ENCODE results near the gene GTPBP6.

The GTPBP6 gene

DNA sequence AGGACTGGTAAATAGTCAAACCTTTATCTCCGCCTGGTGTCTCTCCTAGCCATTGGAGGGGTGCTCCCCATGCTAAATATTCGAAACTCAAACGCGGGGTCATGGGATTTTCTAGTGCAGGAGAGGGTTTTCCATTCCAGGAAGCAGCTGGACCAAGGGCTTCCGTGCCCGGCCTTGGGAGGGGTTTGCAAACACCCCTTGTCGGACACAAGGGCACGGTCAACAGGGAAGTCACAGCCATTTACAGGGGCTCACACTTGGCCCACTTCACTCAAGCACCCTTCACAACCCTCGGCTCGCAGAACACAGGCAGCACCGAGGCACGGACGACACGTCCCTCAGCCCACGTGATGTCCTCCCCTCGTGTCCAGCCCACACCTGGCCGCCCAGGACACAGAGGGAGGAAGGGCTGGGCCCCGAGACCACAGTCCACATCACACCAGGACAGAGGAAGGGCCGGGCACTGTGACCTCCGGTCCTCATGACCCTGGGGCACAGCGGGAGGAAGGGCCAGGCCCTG lies 47.7 kb downstream of the GTPBP6 start:
- H4K8ac ChIP-seq (ENCODE audit: low read length) = no peak overlapping the region
- H3K23ac ChIP-seq (ENCODE audit: low read length in 2 of 2) = no peak overlapping the region
- H3K4me1 ChIP-seq (ENCODE audit: control insufficient read depth, insufficient read depth, low read depth, low read length) = peaks cover 9% of the 10 kb centered on the region
- H3K9me3 ChIP-seq (ENCODE audit: control insufficient read depth, low read length) = no peaks in the 10 kb centered on the region
- no peak for DNase-seq
- H2AK5ac ChIP-seq (ENCODE audit: low read length, severe bottlenecking) = no peak overlapping the region
- H3K4me2 ChIP-seq (ENCODE audit: low read length, poor library complexity, severe bottlenecking) = no peak overlapping the region
- H2BK120ac ChIP-seq (ENCODE audit: low read depth, low read length) = no peak overlapping the region
- H2AFZ ChIP-seq (ENCODE audit: low read depth, low read length) = no peak overlapping the region
- no peak overlapping the region for H3K14ac ChIP-seq (ENCODE audit: low read length in 2 of 2)
- H2BK15ac ChIP-seq (ENCODE audit: low read depth, poor library complexity, severe bottlenecking) = no peak overlapping the region
- H2BK12ac ChIP-seq (ENCODE audit: low read length in 2 of 2) = no peak overlapping the region
- H3K18ac ChIP-seq (ENCODE audit: low read depth in 1 of 2, low read length in 2 of 2) = no peak overlapping the region
- H3K36me3 ChIP-seq (ENCODE audit: control insufficient read depth in 1 of 2, insufficient read depth in 2 of 2, low read depth in 1 of 2, low read length in 2 of 2) = no peaks in the 10 kb centered on the region
- H2BK5ac ChIP-seq (ENCODE audit: low read depth, low read length, poor library complexity, severe bottlenecking) = no peak overlapping the region
- no peak overlapping the region for H3K27ac ChIP-seq (ENCODE audit: low read length, poor library complexity, severe bottlenecking)
- peaks cover 0 to 1% of the 10 kb centered on the region in 2 experiments for H3K27me3 ChIP-seq (ENCODE audit: control insufficient read depth in 1 of 2, insufficient read depth in 1 of 2, low read length in 2 of 2)
- no peak overlapping the region for H4K91ac ChIP-seq (ENCODE audit: low read length)
- no peak overlapping the region for H3K4me3 ChIP-seq (ENCODE audit: insufficient read depth in 1 of 2, low read depth in 1 of 2, low read length in 2 of 2)
- WGBS = 92% methylated on average over 17 of the region's 21 CpGs
- H3K4ac ChIP-seq (ENCODE audit: low read depth in 1 of 2, low read length in 2 of 2) = no peak overlapping the region
- no peaks in the 10 kb centered on the region for H3K79me1 ChIP-seq (replicated peaks; ENCODE audit: low read length, poor library complexity, severe bottlenecking)
- no peak overlapping the region for H3K9ac ChIP-seq (ENCODE audit: low read length)

DNA sequence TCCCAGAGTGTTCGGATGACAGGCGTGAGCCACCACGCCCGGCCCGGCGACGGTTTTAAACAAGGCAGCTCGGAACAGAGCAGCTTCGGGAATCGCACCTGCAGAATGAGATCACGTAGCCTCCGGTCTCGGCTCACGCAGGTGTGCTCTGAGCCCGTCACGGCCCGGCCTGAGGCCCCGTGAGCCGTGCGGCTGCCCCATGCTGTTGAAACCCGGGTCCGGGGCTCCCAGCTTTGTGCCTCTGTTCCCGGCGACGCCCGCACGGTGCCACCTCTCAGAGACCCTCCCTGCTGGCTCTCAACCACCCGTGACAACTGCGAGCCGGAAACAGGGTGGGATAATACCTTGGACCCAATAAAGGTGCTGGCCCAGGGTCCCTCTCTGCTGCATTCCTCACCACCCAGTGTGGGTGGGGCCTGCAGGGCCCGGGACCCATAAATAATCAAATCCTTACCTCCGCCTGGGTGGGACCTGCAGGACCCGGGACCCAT lies 50.8 kb downstream of the GTPBP6 start:
- H3K4me1 ChIP-seq (ENCODE audit: control insufficient read depth, insufficient read depth, low read depth, low read length) = no peaks in the 10 kb centered on the region
- H2BK12ac ChIP-seq (ENCODE audit: low read length in 2 of 2) = no peak overlapping the region
- H3K4ac ChIP-seq (ENCODE audit: low read depth in 1 of 2, low read length in 2 of 2) = no peak overlapping the region
- H2BK120ac ChIP-seq (ENCODE audit: low read depth, low read length) = no peak overlapping the region
- H3K23ac ChIP-seq (ENCODE audit: low read length in 2 of 2) = no peak overlapping the region
- no peak overlapping the region for H2BK15ac ChIP-seq (ENCODE audit: low read depth, poor library complexity, severe bottlenecking)
- no peak overlapping the region for H4K91ac ChIP-seq (ENCODE audit: low read length)
- H3K27me3 ChIP-seq (ENCODE audit: control insufficient read depth in 1 of 2, insufficient read depth in 1 of 2, low read length in 2 of 2) = peaks cover 0 to 3% of the 10 kb centered on the region in 2 experiments
- H3K4me3 ChIP-seq (ENCODE audit: insufficient read depth in 1 of 2, low read depth in 1 of 2, low read length in 2 of 2) = no peak overlapping the region
- no peak overlapping the region for H3K4me2 ChIP-seq (ENCODE audit: low read length, poor library complexity, severe bottlenecking)
- H3K9ac ChIP-seq (ENCODE audit: low read length) = no peak overlapping the region
- H3K14ac ChIP-seq (ENCODE audit: low read length in 2 of 2) = no peak overlapping the region
- H3K18ac ChIP-seq (ENCODE audit: low read depth in 1 of 2, low read length in 2 of 2) = no peak overlapping the region
- no peak overlapping the region for H3K27ac ChIP-seq (ENCODE audit: low read length, poor library complexity, severe bottlenecking)
- no peak overlapping the region for H2AFZ ChIP-seq (ENCODE audit: low read depth, low read length)
- H3K9me3 ChIP-seq (ENCODE audit: control insufficient read depth, low read length) = no peaks in the 10 kb centered on the region
- no peak for DNase-seq
- H4K8ac ChIP-seq (ENCODE audit: low read length) = no peak overlapping the region
- WGBS = 87% methylated on average over 30 of the region's 33 CpGs
- no peak overlapping the region for H2BK5ac ChIP-seq (ENCODE audit: low read depth, low read length, poor library complexity, severe bottlenecking)
- no peaks in the 10 kb centered on the region for H3K79me1 ChIP-seq (replicated peaks; ENCODE audit: low read length, poor library complexity, severe bottlenecking)
- H2AK5ac ChIP-seq (ENCODE audit: low read length, severe bottlenecking) = no peak overlapping the region
- no peaks in the 10 kb centered on the region for H3K36me3 ChIP-seq (ENCODE audit: control insufficient read depth in 1 of 2, insufficient read depth in 2 of 2, low read depth in 1 of 2, low read length in 2 of 2)

DNA sequence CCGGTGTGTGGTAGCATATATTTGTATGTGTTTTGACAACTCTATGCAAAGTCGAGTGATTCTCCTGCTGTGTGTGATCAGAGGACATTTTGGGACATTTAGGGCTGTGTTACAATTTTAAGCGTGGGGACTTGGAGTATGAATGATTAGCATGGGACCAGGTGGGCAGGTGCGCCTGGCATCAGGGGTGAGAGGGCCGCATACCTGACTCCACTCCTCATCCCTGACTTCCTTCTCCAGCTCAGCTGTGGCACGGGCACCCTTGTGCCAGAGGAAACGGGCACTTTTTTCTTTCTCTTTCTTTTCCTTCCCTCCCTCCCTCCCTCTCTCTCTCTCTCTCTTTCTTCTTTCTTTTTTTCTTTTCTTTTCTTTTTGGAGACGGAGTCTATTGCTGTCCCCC lies 53.1 kb downstream of the GTPBP6 start:
- Histone ChIP-seq H3K23ac (ENCODE audit: low read length in 2 of 2) (no peak overlapping the region), H3K27ac (ENCODE audit: low read length, poor library complexity, severe bottlenecking) (no peak overlapping the region)
- 95% methylated on average over 8 of the region's 8 CpGs for WGBS

GRCh38 chrX:264634-265455 lies 53.8 kb downstream of the GTPBP6 start:
- Histone ChIP-seq H4K91ac (ENCODE audit: low read length) (no peak overlapping the region), H3K18ac (ENCODE audit: low read depth in 1 of 2, low read length in 2 of 2) (no peak overlapping the region), H3K4me3 (ENCODE audit: insufficient read depth in 1 of 2, low read depth in 1 of 2, low read length in 2 of 2) (no peak overlapping the region), H3K79me1 (replicated peaks; ENCODE audit: low read length, poor library complexity, severe bottlenecking) (no peaks in the 10 kb centered on the region), H3K9ac (ENCODE audit: low read length) (no peak overlapping the region), H3K4me1 (ENCODE audit: control insufficient read depth, insufficient read depth, low read depth, low read length) (peaks cover 4% of the 10 kb centered on the region), H2AK5ac (ENCODE audit: low read length, severe bottlenecking) (no peak overlapping the region), H2BK120ac (ENCODE audit: low read depth, low read length) (no peak overlapping the region), H3K27me3 (ENCODE audit: control insufficient read depth in 1 of 2, insufficient read depth in 1 of 2, low read length in 2 of 2) (peaks cover 0 to 3% of the 10 kb centered on the region in 2 experiments), H3K23ac (ENCODE audit: low read length in 2 of 2) (no peak overlapping the region), H3K4me2 (ENCODE audit: low read length, poor library complexity, severe bottlenecking) (no peak overlapping the region), H3K36me3 (ENCODE audit: control insufficient read depth in 1 of 2, insufficient read depth in 2 of 2, low read depth in 1 of 2, low read length in 2 of 2) (no peaks in the 10 kb centered on the region), H3K4ac (ENCODE audit: low read depth in 1 of 2, low read length in 2 of 2) (no peak overlapping the region), H2AFZ (ENCODE audit: low read depth, low read length) (no peak overlapping the region), H2BK15ac (ENCODE audit: low read depth, poor library complexity, severe bottlenecking) (no peak overlapping the region), H3K14ac (ENCODE audit: low read length in 2 of 2) (no peak overlapping the region), H3K9me3 (ENCODE audit: control insufficient read depth, low read length) (no peaks in the 10 kb centered on the region), H3K27ac (ENCODE audit: low read length, poor library complexity, severe bottlenecking) (no peak overlapping the region), H4K8ac (ENCODE audit: low read length) (no peak overlapping the region), H2BK5ac (ENCODE audit: low read depth, low read length, poor library complexity, severe bottlenecking) (no peak overlapping the region), H2BK12ac (ENCODE audit: low read length in 2 of 2) (no peak overlapping the region)
- no peak for DNase-seq
- 88% methylated on average over 15 of the region's 16 CpGs for WGBS

More for the DNA sequence above, 53.1 kb downstream of the GTPBP6 start:
- H3K79me1 ChIP-seq (replicated peaks; ENCODE audit: low read length, poor library complexity, severe bottlenecking) = no peaks in the 10 kb centered on the region
- no peak overlapping the region for H3K4ac ChIP-seq (ENCODE audit: low read depth in 1 of 2, low read length in 2 of 2)
- H3K9ac ChIP-seq (ENCODE audit: low read length) = no peak overlapping the region
- H2BK120ac ChIP-seq (ENCODE audit: low read depth, low read length) = no peak overlapping the region
- H3K4me3 ChIP-seq (ENCODE audit: insufficient read depth in 1 of 2, low read depth in 1 of 2, low read length in 2 of 2) = no peak overlapping the region
- no peak overlapping the region for H2BK15ac ChIP-seq (ENCODE audit: low read depth, poor library complexity, severe bottlenecking)
- DNase-seq = no peak
- no peaks in the 10 kb centered on the region for H3K36me3 ChIP-seq (ENCODE audit: control insufficient read depth in 1 of 2, insufficient read depth in 2 of 2, low read depth in 1 of 2, low read length in 2 of 2)
- no peak overlapping the region for H4K91ac ChIP-seq (ENCODE audit: low read length)
- no peak overlapping the region for H2AK5ac ChIP-seq (ENCODE audit: low read length, severe bottlenecking)
- peaks cover 0 to 3% of the 10 kb centered on the region in 2 experiments for H3K27me3 ChIP-seq (ENCODE audit: control insufficient read depth in 1 of 2, insufficient read depth in 1 of 2, low read length in 2 of 2)
- no peak overlapping the region for H2BK5ac ChIP-seq (ENCODE audit: low read depth, low read length, poor library complexity, severe bottlenecking)
- no peak overlapping the region for H3K14ac ChIP-seq (ENCODE audit: low read length in 2 of 2)
- no peaks in the 10 kb centered on the region for H3K9me3 ChIP-seq (ENCODE audit: control insufficient read depth, low read length)
- no peak overlapping the region for H4K8ac ChIP-seq (ENCODE audit: low read length)
- peaks cover 4% of the 10 kb centered on the region for H3K4me1 ChIP-seq (ENCODE audit: control insufficient read depth, insufficient read depth, low read depth, low read length)
- H2BK12ac ChIP-seq (ENCODE audit: low read length in 2 of 2) = no peak overlapping the region
- H3K4me2 ChIP-seq (ENCODE audit: low read length, poor library complexity, severe bottlenecking) = no peak overlapping the region
- no peak overlapping the region for H3K18ac ChIP-seq (ENCODE audit: low read depth in 1 of 2, low read length in 2 of 2)
- H2AFZ ChIP-seq (ENCODE audit: low read depth, low read length) = no peak overlapping the region

Measured in mesenchymal stem cell (in vitro differentiated cells and primary cell).